HFF-Myc (cell line): Measurements from ENCODE around the gene GALNT9.
"Not testable (repeated sequence)": the region's sequence is repeated elsewhere in the genome, so short reads cannot be mapped to it uniquely, and the experiment has no call there.

Experiments used
- DNase-seq: peaks from one replicate; pipeline ENCODE4 v3.0.0-alpha.2; 2011; ENCODE audit warnings: low read depth; ENCODE audit errors: extremely low read depth
- H3K4me3 ChIP-seq: replicated peaks from 2 replicates; pipeline ENCODE4 v1.5.1; 2011; ENCODE audit warnings: low read depth, mild to moderate bottlenecking, control low read depth, low read length
- TF ChIP-seq, protein P1 (sequence below): IDR thresholded peaks from 2 replicates; pipeline ENCODE4 v1.5.1; 2012; ENCODE audit warnings: mild to moderate bottlenecking, low read depth, low read length, control low read depth; ENCODE audit errors: missing control alignments

Gene GALNT9

DNA sequence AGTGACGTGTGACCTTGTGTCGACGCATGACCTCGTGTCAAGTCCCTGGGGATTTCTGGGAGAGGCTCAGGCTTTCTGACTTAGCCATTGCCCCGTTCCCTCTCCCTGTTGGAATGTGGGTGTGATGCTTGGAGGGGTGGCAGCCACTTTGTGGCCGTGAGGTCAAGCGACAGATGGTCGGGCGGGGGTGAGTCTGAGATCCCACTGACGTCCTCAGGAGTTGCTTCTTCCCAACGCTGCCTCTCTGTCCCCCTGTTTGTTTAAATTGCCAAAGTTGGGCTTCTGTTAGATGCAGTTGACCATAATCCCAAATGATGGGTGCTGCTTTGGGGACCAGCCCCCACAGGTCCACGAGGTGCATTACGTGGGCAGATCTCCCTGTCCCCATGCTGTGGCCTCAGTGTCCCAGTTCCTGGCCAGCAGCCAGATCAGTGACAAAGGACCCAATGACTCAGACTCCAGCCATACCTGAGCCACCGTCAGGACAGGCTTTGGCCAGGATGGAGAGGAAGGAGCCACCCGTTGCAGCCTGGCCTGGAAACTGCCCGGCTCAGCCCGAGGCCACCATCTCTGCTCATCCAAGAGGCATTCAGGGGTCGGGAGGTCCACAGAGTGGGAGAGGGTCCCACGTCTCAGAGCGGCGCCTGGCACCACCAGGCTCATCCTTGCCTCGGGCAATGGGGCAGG is 34.4 kb upstream of the GALNT9 start:
- no peak overlapping the region for H3K4me3 ChIP-seq
- TF ChIP-seq, protein P1, sequence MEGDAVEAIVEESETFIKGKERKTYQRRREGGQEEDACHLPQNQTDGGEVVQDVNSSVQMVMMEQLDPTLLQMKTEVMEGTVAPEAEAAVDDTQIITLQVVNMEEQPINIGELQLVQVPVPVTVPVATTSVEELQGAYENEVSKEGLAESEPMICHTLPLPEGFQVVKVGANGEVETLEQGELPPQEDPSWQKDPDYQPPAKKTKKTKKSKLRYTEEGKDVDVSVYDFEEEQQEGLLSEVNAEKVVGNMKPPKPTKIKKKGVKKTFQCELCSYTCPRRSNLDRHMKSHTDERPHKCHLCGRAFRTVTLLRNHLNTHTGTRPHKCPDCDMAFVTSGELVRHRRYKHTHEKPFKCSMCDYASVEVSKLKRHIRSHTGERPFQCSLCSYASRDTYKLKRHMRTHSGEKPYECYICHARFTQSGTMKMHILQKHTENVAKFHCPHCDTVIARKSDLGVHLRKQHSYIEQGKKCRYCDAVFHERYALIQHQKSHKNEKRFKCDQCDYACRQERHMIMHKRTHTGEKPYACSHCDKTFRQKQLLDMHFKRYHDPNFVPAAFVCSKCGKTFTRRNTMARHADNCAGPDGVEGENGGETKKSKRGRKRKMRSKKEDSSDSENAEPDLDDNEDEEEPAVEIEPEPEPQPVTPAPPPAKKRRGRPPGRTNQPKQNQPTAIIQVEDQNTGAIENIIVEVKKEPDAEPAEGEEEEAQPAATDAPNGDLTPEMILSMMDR, result no peak
- DNase-seq, result no peak

DNA sequence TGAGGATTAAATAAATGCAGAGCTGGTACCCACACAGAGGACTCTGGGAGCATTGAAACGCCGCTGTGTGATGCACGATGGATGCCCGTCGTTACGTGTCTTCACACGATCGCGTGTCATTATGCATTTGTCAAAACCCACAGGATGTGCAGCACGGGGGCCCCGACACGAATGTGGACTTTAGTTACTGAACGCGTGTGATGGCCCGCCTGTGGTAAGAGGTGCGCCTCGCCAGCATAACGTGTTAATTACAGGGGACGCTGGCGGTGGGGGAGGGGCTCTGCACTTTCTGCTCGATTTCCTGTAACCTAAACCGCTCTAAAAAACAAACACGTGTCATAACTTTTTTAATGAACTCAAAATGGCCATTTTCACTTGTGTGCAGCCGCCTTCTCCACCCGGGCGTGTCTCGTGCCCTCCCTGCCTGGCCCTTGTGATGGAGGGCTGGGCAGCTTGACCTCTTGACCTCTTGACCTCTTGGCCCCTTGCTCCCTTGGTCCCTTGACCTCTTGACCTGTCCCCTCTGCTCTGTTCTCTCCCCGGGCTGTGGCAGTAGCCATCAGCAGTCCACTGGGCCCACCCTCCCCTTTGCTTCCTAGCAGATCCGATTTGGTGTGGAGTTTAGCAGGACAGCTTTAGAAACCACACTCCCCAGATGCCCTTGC is 33.7 kb upstream of the GALNT9 start:
- TF ChIP-seq, protein P1, result no peak
- H3K4me3 ChIP-seq, result no peak overlapping the region
- DNase-seq, result no peak

DNA sequence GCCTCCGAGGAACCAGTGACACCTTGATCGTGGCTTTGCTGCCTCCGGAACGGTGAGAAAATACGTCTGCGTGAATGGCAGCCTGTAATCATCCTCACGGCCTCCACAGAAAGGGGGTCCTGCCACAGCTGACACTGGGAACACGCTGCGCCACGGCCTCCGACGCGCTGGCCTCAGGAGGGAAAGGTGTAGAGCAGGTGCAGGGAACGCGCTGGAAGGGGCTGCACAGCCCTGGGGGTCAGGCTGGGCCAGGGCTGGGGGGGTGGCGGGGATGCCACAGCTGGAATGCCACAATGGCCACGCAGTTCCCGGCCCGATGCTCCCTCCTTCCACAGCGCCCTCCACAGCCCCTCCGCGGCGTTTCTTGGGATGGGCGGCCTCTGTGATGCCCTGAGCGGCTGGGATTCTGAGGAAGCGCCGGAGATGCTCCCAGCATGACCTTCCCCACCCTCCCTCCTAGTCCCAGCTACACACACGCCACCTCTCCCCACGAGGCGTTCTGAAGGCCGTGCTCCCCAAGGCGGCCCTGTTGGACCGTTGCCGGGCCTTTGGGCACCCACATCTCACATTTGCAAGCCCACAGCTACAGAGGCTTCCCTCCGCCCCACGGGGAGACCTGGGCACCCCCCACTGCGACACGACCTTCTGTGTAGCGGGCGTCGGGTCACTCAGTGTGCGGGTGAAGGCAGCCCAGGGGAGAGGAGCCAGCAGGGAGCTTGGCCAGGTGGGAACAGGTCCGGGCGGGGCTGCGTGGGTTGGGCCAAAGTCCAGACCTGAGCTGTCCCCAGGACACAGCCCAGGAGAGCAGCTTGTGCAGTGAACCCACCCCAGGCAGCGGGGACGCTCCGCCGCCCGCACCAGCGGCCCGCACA is 31.8 kb upstream of the GALNT9 start:
- no peak overlapping the region for H3K4me3 ChIP-seq
- DNase-seq, result no peak
- TF ChIP-seq, protein P1, result no peak

DNA sequence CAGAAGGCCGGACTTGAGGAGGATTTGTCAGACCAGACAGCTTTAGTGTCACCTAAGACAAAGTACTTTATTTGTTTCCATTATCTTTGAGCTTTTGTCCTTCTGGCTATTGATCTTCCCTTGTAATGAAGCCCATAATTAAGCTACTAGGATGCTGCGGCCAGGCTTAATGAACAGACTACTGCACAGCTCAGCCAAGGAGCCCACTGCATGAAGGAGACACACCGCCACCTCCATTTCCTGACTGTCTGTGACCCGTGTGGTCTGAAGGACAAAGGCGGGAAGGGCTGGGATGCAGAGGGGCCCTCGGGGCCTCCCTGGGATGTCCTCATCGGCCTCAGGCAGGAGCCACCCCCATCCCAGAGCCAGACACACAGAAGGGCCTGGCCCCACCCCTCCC is 31.0 kb upstream of the GALNT9 start:
- DNase-seq, result no peak
- TF ChIP-seq, protein P1, result no peak
- no peak overlapping the region for H3K4me3 ChIP-seq

DNA sequence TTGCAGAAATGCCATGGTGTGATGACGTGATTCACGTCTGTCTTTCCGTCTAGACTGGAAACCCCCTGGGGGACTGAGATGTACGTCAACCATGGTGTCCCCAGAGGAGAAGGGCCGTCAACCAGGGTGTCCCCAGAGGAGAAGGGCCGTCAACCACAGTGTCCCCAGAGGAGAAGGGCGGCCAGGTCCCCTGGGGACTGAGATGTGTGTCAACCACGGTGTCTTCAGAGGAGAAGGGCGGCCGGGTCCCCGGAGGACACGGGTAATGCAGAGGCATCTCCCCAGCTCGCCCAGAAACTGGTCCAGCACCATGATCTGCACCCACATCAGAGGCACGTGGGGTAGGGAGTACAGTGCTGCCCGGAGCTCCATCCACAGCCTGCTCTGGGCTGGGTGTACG is 30.6 kb upstream of the GALNT9 start:
- TF ChIP-seq, protein P1, result no peak
- H3K4me3 ChIP-seq, result no peak overlapping the region
- DNase-seq, result no peak

DNA sequence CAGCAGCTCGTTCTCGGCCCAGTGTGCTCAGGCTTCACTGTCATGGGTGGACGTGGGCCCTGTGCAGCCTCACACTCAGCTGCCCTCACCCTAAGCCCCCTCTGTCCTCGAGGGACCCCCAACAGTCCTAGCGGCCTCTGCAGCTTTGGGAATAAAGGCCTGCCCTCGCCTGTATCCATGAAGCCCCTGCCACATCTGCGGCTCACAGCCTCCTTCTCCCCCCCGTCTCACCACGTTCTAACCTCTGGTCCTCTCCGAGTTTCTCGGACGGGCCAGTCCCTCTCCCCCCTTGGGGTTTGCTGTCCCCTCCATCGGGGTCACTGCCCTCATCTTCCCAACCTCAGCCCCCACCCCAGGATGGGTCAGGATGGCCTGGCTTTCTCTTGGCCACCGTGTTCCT is 30.2 kb upstream of the GALNT9 start:
- TF ChIP-seq, protein P1, result no peak
- DNase-seq, result no peak
- H3K4me3 ChIP-seq, result no peak overlapping the region

DNA sequence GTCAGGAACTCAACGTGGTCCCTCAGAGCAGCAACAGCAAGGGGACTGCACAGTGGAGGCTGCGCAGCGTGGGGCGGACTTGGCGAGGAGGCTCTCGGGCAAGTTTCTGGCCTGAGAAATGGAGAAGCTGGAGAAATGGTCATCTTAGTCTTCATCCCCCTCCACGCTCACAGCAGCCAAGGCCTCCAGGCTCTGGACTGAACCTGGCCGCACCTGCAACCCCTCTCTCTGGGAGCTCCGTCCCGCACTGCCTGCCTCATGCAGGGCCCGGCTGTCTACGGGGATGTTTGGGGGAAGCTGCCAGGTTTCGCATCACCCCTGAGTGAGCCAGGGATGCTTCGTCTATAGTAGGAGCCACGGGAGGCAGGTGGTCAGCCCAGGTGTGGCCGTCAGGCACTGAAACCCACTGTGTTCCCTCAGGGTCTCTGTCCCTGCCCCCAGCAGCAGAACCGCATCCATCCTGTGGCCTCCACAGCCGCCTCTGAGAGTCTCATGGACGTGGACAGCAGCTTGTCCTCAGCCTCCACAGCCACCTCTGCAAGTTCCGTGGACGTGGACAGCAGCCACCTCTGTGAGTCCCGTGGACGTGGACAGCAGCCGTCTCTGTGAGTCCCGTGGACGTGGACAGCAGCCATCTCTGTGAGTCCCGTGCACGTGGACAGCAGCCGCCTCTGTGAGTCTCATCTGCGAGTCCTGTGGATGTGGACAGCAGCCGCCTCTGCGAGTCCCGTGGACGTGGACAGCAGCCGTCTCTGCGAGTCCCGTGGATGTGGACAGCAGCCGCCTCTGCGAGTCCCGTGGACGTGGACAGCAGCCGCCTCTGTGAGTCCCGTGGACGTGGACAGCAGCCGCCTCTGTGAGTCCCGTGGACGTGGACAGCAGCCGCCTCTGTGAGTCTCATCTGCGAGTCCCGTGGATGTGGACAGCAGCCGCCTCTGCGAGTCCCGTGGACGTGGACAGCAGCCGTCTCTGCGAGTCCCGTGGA is 29.1 kb upstream of the GALNT9 start:
- H3K4me3 ChIP-seq, DNase-seq: not testable (repeated sequence)
